ENCODE measurements around the gene ARHGAP6. TPM values are rescaled to one million over a fixed set of nuclear protein-coding genes. Genes with fewer than 3 reads are reported as not detected.

ARHGAP6 gene
- total and polyA plus RNA-seq, 2 donors (not counting 3 experiments of a cell fraction or from before 2014, with no cell fraction given), result 0.69 to 0.83 TPM

DNA sequence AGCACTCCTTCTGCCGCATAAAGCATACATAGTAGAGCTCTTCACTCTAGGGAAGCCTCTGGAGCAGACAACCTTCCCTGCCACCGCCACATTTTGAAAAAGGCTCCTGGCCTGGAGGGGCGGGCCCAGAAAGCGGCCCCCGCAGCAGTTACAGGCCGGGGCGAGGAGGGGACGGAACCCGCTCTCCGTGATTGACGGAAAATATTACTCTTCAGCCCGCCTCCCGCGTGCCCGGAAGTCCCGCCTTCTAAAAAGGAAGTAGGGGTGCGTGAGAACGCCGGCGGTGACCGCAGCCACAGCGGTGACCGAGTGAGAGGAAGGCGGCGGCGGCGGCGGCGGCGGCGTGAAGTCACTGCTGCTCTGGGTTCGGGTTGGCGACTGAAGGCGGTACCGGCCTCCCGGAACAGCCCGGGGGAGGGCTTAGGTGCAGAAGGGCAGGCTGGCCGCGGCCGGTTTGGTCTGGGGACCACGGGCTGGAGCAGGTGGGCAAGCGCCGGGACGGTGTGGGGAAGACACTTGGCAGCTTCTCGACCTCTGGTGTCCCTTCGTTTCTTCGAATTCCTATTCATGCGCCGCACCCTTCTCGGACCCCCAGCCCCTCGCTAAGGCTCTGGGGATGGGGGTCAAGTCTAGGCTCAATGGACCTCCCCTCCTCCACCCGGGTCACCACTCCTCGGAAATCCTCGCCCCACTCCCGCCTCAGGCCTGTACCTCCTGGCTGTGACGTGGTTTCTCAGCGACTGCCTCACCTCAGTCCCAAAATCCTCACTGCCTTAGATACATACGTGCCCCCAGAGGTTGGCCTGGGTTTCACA, 554.5 kb downstream of the ARHGAP6 start, which contains the start of gene HCCS:
HCCS (plus strand) TSS at position 296 of the 815 bp plus-strand sequence. CDS start 729 bp downstream, outside the sequence.
- H3K27ac ChIP-seq (ENCODE audit: insufficient read depth, low read depth, low read length), result peak within 1 kb of the TSS; percentile 76
- peaks cover 25% of the 10 kb centered on the region for H3K79me2 ChIP-seq (ENCODE audit: control insufficient read depth, insufficient read depth, low read length)
- TSS peak; percentile 53 for BruUV-seq (replicated peaks)
- peaks cover 3 to 8% of the 10 kb centered on the region in 2 experiments for H3K36me3 ChIP-seq (ENCODE audit: control insufficient read depth in 2 of 2, extremely low read depth in 1 of 2, insufficient read depth in 2 of 2, low read length in 2 of 2)
- H3K9me3 ChIP-seq (replicated peaks; ENCODE audit: control insufficient read depth, insufficient read depth, low read length), result no peaks in the 10 kb centered on the region
- H3K4me2 ChIP-seq (ENCODE audit: insufficient read depth, low read length), result peak within 1 kb of the TSS; percentile 79
- DNase-seq (ENCODE audit: low read depth, low spot score) (peak; percentile 86), FAIRE-seq (peak; percentile 68)
- dilution Hi-C loops (cut with MboI; ENCODE audit: extremely low pct_ligation_motif_present, low sequenced_read_pairs), result no loop called here
- ChIA-PET POLR2A (no interaction called here), CTCF (interaction anchor here (0.6 to 1.0 kb wide), 2 partner anchors 11 to 902 kb away, joined by 3 read pairs; no protein-coding TSS in a partner anchor)
- peaks cover 27% of the 10 kb centered on the region for H3K4me1 ChIP-seq (ENCODE audit: control insufficient read depth, extremely low read depth, insufficient read depth, low read length)
- no peaks in the 10 kb centered on the region for H3K27me3 ChIP-seq (ENCODE audit: control insufficient read depth in 2 of 2, insufficient read depth in 2 of 2, low read length in 2 of 2)
- no peaks in the 10 kb centered on the region for H4K20me1 ChIP-seq (replicated peaks; ENCODE audit: control insufficient read depth, extremely low read depth, insufficient read depth, low read length)
- peak within 1 kb of the TSS; percentile 36 for H2AFZ ChIP-seq (ENCODE audit: low read depth, low read length)
- H3K9me1 ChIP-seq (replicated peaks; ENCODE audit: control insufficient read depth, extremely low read depth, insufficient read depth, low read length), result no peaks in the 10 kb centered on the region
- H3K9ac ChIP-seq (replicated peaks; ENCODE audit: extremely low read depth, insufficient read depth, low read length), result peak within 1 kb of the TSS; percentile 90
- H3K4me3 ChIP-seq (replicated peaks in 1 of 3; ENCODE audit: insufficient read depth in 1 of 3, low read depth in 1 of 3, low read length in 3 of 3), result peak within 1 kb of the TSS; percentile 32 to 97 (median 78)
- intact Hi-C loops (cut with micrococcal nuclease), result loop anchor here (1.0 to 5.0 kb wide), 3 partner anchors 26 to 648 kb away; no protein-coding TSS in a partner anchor
- TF ChIP-seq, protein P1, sequence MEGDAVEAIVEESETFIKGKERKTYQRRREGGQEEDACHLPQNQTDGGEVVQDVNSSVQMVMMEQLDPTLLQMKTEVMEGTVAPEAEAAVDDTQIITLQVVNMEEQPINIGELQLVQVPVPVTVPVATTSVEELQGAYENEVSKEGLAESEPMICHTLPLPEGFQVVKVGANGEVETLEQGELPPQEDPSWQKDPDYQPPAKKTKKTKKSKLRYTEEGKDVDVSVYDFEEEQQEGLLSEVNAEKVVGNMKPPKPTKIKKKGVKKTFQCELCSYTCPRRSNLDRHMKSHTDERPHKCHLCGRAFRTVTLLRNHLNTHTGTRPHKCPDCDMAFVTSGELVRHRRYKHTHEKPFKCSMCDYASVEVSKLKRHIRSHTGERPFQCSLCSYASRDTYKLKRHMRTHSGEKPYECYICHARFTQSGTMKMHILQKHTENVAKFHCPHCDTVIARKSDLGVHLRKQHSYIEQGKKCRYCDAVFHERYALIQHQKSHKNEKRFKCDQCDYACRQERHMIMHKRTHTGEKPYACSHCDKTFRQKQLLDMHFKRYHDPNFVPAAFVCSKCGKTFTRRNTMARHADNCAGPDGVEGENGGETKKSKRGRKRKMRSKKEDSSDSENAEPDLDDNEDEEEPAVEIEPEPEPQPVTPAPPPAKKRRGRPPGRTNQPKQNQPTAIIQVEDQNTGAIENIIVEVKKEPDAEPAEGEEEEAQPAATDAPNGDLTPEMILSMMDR (IDR thresholded peaks at IDR 0.05; ENCODE audit: extremely low read depth in 1 of 2, insufficient read depth in 1 of 2, low read depth in 1 of 2, low read length in 2 of 2), result no peak
- peak; percentile 21 for TF ChIP-seq POLR2AphosphoS5 (IDR thresholded peaks at IDR 0.05; ENCODE audit: insufficient read depth, low read depth, low read length)

DNA sequence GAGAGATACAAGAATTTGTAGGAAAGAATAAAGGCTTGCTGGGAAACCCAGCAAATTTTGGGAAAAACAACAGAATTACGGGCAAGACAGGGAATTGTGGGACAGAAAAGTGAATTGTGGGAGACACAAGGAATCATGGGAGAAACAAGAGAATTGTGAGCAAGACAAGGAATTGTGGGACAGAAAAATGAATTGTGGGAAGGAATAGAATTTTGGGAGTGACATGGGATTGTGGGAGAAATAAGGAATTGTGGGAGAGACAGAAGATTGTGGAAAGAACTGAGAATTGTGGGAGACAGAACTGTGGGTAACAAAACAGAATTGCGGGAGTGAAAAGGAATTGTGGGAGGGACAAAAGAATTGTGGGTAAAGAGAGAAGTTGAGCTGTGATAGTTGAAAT, 555.8 kb downstream of the ARHGAP6 start:
- Histone ChIP-seq H2AFZ (ENCODE audit: low read depth, low read length) (no peak overlapping the region), H3K4me3 (replicated peaks in 1 of 3; ENCODE audit: insufficient read depth in 1 of 3, low read depth in 1 of 3, low read length in 3 of 3) (no peak overlapping the region), H4K20me1 (replicated peaks; ENCODE audit: control insufficient read depth, extremely low read depth, insufficient read depth, low read length) (no peaks in the 10 kb centered on the region), H3K79me2 (ENCODE audit: control insufficient read depth, insufficient read depth, low read length) (peaks cover 25% of the 10 kb centered on the region), H3K4me1 (ENCODE audit: control insufficient read depth, extremely low read depth, insufficient read depth, low read length) (peaks cover 27% of the 10 kb centered on the region), H3K27ac (ENCODE audit: insufficient read depth, low read depth, low read length) (no peak overlapping the region), H3K9ac (replicated peaks; ENCODE audit: extremely low read depth, insufficient read depth, low read length) (no peak overlapping the region), H3K4me2 (ENCODE audit: insufficient read depth, low read length) (no peak overlapping the region), H3K9me3 (replicated peaks; ENCODE audit: control insufficient read depth, insufficient read depth, low read length) (no peaks in the 10 kb centered on the region), H3K9me1 (replicated peaks; ENCODE audit: control insufficient read depth, extremely low read depth, insufficient read depth, low read length) (no peaks in the 10 kb centered on the region), H3K36me3 (ENCODE audit: control insufficient read depth in 2 of 2, extremely low read depth in 1 of 2, insufficient read depth in 2 of 2, low read length in 2 of 2) (no peaks in the 10 kb centered on the region), H3K27me3 (ENCODE audit: control insufficient read depth in 2 of 2, insufficient read depth in 2 of 2, low read length in 2 of 2) (no peaks in the 10 kb centered on the region)
- ChIA-PET CTCF (interaction anchor here (1.0 kb wide), 1 partner anchor 10 kb away, joined by 3 read pairs; no protein-coding TSS in a partner anchor), POLR2A (no interaction called here)
- no peak for DNase-seq (ENCODE audit: low read depth, low spot score)
- intact Hi-C loops (cut with micrococcal nuclease), result loop anchor here (2.0 to 5.0 kb wide), 2 partner anchors 27 to 493 kb away; no protein-coding TSS in a partner anchor
- dilution Hi-C loops (cut with MboI; ENCODE audit: extremely low pct_ligation_motif_present, low sequenced_read_pairs), result no loop called here
- no peak for TF ChIP-seq POLR2A (IDR thresholded peaks at IDR 0.05; ENCODE audit: low read depth, low read length)
- TF ChIP-seq FOS (IDR thresholded peaks at IDR 0.05; ENCODE audit: borderline replicate concordance, insufficient read depth, low read length), result no peak
- TF ChIP-seq GATA2 (IDR thresholded peaks at IDR 0.05; ENCODE audit: insufficient read depth, insufficient read length, low read depth, low read length), result no peak
- no peak for TF ChIP-seq MYC (IDR thresholded peaks at IDR 0.05; ENCODE audit: low read depth, low read length)
- TF ChIP-seq JUN (IDR thresholded peaks at IDR 0.05; ENCODE audit: borderline replicate concordance, insufficient read depth, insufficient read length, low read depth), result no peak
- TF ChIP-seq EZH2 (IDR thresholded peaks at IDR 0.05; ENCODE audit: borderline replicate concordance, low read depth, low read length, severe bottlenecking), result no peak
- no peak for FAIRE-seq
- BruUV-seq (replicated peaks), result no TSS peak
